Activated gamma-delta T cell treated with anti-CD3 and anti-CD28 coated beads, Interleukin-2, amount 50 U/mL, for 16 hours (primary cell): ENCODE data around the gene NOX3.

Experiments
- DNase-seq: peaks from one replicate; pipeline ENCODE4 v3.0.0-alpha.2; 2020; ENCODE audit warnings: low read depth

Gene NOX3

DNA sequence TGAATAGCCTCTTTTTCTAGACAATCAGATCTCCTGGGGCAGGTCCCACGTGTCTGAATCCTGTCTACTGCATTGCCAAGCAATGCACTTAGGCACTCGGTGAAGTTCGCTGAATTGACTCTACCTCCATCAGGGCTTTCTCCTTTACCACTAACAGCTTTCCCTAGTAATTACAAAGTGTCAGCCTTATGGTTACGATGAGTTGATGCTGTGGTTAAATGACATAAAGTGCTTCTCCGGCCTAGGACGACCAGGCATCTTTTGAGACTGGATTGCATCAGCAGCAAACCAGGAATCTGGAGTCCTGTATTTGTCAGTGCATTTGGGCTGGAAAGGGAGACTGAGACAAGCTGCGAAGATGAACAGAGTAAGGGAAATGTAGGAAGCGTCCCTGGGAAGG lies 21.5 kb downstream of the NOX3 start:
- no peak for DNase-seq

DNA sequence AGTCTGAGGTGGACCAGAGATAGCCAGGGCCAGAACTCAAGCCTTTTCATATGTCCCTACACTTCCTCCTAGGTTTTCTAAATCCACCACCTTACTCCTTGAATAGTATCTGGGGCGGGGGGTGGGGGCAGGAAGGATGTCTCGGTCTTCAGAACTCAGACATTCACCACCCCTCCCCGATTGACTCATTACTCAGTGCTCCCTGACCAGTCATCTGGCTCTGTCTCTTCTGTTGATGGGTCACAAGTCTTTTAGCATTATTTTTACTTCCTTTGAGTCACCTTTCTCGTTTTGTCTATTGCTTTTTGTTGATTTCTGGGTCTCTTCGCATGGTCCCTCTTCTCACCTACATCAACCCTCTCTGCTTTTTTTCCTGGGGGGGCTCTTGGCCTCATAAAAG lies 23.3 kb downstream of the NOX3 start:
- no peak for DNase-seq

DNA sequence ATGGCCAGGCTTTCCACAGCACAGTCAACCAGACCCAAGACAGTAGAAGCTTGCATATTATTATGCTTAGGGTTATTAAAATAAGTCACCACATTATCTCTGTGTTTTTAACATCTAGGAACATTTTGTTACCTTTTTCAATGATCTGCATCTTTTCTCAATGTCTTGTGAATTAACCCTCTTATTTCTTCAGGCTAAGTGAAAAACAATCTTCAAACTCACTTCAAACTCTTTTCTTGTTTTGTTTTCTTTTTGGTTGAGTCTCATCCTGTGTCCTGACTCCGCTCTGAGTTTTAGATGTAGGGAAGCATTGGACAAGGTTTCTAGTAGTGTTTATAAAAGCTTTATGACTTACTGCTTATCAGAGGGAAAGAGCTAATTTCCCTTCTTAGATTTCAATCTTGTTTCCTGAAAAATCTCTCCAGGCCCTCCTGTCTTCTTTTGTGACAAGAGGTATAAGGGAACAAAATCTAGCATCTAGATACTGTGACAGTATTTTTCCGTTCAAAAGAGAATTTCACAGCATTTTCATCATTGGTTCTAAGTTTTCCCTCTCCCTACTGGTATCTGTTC lies 26.2 kb downstream of the NOX3 start:
- DNase-seq, result no peak

DNA sequence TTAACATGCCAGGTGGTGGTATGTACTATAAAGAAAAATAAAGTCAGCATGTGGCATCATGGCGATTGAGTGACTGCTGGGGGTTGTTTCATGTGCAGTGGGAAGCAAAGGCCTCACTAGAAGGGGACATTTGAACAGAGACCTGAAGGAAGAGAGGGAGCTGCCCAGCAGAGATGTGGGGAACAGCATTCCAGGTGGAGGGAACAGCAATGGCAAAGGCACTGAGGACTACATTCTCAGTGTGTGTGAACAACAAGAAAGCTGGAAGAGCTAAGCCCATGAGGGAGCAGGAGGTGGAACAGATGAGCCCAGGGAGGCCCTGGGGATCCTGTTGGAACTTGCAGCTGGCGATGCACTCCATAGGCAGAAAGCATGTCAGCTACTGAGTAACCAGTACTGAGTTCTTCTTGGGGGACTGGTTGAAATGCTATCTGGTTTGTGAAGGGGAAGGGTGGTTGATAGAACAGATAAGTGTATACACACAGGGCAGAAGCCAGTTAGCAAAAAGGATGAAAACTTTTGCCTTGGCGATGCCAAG lies 29.2 kb downstream of the NOX3 start:
- DNase-seq, result no peak

DNA sequence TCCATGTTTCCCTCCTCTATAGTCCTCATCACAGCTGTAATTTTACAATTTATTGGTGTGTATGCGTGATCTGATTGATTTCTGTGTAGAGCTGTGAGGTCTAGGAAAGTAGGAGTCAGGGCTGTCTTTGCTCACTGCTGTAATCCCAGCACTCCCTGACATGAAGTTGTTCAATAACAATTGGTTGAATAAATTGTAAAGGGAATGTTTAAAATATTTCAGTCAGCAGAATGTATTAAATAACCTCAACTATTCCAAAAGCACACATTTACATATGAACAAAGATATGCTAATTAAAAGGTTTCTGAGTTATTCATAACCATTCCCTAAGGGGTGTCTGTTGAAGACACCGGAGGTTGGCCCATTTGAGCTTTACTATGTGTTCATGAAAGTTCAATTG lies 31.5 kb downstream of the NOX3 start:
- no peak for DNase-seq

DNA sequence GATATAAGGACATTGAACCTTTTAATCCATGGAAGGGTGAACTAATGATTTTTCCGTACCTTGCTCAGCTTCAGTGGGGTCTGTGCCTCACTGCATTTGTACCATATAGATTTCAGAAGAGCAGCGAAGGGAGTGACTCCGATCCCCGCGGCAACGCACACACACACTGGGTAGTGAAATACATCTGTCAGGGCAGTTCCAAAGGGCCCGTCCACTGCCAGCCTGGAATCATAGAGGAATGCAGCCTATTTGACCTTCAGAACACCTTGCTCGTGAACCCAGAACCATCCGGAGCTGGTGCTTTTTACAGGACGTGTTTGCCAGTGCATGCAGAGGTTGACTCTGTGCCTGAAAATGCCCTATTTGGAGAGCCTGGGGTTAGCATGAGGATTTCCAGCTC lies 33.0 kb downstream of the NOX3 start:
- DNase-seq, result no peak

DNA sequence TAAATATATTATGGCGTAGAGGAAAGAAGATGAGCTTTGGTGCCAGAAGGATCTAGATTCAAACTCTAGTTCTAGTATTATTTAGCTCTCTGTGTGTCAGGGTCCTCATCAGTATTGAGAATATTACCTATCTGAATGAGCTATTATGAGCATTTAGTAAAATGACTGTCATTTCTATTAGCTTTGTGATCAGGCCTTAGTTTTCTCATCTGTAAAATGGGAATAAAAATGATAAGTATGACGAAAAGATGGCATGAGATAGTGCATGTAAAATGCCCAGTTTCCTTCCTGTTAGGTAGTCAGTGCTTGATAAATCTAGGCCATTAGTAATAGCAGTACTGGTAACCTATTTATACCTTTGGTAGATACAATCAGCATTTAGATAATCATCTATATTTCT lies 35.1 kb downstream of the NOX3 start:
- DNase-seq, result no peak

DNA sequence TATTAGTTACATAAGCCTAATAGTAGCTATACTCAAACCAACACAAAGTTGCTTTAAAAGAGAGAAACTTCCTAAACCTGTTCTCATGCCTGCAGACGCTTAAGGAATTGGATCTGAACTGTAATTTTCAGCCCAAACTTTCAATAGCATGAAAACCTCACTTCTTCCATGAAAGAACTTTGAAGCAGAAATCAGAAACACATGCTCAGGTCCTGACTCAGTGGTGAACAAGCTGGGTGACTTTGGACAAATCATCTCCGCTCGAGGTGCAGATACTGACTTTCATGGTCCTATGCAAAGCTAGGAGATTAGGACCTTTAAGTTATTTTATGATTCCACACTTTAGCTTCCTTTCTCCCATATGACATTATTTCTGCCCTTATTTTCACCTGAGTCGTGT lies 36.5 kb downstream of the NOX3 start:
- DNase-seq, result no peak

DNA sequence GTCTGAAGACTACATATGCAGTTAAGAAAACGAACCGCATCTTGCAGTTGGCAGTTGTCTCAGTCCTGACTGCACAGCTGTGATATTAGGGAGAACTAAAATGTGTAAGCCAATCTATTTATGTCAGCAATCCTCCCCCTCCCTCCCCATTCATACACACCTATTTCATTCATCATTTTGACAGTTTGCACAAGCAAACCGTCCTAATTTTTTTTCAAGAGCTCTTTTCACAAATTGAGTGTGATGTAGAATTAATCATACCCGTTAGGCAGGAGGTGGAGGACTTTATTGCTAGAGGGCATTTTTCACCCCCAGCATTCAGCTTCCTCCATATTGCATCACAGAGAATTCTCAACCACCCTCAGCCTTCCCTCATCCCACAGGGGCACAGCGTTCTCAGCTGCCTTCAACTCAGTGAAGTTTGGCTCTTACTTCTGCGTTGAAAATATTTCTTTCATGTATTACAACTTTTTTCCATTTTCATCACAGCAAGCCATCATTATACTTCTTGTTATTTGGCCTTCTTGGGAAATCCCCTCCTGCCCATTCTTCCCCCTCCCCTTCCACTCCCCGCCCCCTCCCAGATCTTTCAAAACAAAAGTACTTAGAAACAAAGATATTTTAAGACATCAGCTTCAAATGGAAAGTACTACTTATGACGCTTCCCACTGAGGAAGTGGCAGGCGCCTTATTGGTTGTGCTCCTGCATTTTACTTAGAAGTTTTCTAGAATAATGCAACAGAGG lies 37.5 kb downstream of the NOX3 start:
- peak; percentile 42 for DNase-seq

DNA sequence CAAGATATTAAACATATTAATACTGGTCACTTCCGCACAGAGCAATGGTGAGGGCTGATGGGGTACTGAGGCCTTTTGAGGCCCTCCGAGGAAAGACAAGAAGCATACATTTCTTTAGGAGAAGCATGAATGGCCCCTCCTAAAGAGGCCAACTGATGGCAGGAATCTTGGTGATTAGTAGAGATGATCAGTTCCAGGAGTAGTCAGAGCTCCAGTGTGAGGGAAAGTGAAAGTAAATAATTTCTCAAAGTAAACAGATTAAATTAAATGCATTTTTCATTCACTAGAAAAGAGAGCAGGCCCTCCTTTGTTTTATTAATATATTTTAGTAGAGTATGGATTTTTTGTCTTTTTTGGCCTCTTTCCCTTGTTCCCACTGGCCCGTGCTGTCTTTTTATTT lies 38.2 kb downstream of the NOX3 start:
- DNase-seq, result no peak

DNA sequence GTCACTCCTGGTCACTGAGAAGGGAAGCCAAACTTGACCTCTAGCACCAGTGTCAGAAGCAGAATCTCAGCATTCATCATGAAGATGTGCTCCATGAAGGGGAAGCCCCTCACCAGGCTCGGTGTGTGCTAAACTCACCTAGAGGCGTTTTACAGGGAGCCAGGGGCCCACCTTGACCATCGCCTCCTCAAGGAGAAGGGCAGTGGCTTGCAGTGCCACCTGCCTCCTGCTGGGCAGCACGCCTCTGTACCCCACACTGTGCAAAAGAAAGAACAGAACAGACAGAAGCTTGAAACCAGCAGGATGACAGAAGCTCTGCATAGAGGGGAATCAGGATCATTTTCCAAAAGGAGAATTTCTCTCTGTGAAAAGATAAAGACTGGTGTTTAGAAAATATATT lies 39.7 kb downstream of the NOX3 start:
- DNase-seq, result no peak

DNA sequence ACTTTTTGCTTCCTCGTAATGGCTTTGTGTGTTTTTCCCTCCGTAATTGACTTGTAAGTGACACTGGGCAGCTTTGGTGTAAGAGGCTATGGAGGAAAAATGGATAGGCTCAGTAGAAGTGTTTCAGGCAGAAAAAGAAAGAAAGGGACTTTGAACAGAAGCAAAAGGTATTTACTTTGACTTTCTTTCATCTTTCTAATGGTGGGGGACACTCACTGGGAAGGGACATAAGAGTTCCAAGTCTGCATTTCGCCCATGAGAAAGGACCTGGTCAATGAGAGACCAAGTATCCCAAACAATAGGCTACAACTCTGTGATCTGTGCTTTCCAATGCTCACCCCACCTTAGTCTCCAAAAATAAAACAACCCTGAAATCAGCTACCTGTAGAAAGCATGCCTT lies 41.6 kb downstream of the NOX3 start:
- DNase-seq, result no peak

DNA sequence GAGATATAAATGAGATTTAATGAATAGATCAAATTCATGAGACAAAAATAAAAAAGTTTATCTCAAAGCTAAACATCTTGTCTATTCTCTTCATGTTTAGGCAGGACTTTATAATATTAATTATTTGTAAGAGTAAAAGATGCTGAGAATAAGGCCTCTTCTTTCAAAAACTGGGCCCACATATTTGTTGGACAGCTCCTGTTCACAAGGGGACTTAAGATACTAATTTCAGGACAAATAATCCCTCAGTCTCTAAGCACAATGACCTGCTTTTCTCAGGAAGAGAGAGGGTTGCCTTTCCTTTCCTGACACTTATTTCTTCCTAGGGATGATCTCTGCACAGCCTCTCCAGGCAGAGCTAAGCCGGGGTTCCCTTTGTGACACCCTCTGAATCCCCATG lies 43.3 kb downstream of the NOX3 start:
- no peak for DNase-seq

DNA sequence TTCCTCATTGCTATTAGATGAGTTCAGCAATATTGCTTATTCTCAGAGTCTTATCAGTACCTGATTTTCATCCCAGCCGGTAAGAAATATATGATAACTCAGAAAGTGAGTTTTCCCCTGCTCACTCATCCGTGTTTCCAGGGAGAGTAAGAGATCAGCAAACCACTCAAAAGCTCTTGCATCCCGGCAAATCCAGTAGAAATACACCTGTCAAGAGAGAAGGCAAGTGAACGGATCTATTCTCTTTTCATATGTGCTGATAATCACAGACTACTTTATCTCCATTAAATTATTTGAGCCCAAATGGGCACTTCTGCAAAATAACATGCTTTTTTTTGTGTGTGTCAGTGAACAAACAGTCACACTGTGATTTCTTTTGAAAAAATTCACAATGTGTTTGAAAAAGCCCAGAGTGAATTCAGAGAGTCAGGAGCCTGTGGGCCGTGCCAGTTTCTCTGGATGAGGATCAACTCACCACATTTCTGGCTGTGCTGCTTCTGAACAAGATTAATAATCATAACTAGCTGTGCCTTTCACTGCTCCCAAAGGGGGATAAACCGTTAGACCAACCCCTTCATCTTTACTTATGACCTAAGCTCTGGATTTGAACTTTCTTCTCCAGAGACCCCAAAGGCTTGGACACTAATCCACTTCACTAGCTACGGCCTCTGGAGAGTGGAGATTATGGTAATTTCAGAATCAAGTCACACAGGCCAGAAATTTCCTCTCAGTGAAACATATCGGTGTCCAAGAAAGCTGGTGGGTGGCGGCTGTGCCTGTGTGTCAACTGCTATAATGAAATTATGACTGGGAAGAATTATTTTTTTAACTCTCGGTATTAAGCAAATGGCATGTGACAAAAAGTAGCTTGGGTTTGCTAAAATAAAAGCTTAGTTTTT lies 44.2 kb downstream of the NOX3 start:
- DNase-seq, result no peak

DNA sequence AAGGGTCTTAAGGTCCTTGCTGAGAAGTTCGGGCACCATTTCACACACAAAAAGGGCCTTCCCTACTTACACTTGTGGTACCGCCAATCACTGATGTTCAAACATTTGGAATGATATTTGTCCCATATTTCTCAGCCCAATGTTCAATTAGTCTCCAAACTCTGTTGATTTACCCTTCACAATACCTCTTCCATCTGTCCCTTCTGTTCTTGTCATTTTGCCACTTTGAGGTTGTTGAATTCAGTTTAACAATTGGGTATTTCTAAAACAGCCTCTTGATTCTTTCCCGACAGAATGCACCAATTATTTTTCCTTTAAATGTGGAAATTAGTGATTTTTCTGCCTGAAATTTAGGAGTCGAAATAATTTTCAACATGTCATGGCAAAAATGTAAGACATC lies 46.2 kb downstream of the NOX3 start:
- DNase-seq, result no peak

DNA sequence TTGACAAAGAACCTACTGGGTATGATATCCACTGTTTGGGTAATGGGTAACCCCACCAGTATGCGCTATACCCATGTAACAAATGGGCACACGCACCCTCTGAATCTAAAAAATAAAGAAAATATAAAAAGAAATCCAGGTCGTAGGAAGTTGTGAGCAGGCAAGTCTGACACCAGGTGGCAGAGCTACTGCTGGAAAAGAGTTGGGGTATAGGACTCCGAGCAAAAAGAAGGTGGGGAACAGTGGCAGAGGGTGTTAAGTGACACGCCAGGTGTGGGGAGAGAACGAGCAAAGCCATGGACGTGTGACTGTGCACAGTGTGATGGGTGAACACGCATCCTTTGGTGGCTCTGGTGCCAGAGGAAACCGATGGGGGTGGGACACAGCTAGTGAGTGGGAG lies 46.7 kb downstream of the NOX3 start:
- DNase-seq, result no peak

DNA sequence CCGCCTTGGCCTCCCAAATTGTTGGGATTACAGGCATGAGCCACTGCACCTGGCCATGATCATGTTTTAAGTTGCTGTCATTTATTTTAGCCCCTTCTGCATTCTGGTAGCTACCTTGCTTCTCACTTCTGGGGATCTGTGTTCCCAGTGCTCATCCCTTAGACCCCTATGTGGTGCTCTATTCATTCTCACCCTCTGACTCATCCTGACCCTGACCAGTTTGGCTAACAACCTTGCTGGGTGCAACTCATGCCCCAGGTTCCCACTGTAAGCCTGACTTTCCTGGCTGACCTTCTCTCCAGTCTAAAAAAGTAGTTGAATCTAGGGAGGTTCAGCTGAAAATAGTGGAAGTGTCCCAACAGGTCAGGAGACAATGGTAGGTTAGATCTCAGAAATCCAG lies 47.4 kb downstream of the NOX3 start:
- no peak for DNase-seq

DNA sequence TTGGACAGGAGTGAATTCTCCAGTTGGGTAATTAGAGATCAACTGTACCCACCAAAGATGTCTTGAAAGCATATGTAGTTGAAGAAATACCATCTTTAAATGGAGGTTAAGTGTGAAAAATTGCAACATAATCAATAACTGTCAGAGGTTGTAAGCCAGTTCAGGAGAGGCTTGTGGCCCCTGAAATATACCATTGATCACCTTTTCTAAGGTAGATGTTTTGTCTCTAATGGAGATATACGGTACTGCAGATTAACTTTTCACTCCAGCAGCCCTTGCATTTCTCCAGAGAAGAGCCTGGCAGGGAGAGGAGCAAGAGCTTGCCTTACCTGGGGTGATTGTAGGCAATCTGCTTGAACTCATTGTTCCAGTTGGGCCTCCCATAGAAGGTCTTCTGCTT lies 48.8 kb downstream of the NOX3 start:
- DNase-seq, result no peak

DNA sequence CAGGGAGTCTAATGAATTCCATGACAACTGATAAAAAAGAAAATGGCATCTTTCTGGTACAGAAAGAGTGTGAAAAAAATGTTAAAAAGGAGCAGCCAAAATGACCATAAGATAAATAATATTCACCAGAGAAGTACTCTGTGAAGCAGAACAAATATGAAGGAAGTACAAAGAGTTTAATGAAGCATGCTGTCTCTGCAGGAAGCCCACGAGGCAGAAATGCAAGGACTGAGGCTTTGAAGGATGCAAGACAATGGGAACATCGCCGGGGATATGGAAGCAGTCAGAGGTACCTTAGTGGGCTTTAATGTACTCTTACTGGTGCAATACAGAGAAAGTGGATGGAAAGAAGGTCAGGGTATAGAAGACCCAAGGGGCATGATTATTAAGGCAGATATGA lies 50.7 kb downstream of the NOX3 start:
- DNase-seq, result no peak

DNA sequence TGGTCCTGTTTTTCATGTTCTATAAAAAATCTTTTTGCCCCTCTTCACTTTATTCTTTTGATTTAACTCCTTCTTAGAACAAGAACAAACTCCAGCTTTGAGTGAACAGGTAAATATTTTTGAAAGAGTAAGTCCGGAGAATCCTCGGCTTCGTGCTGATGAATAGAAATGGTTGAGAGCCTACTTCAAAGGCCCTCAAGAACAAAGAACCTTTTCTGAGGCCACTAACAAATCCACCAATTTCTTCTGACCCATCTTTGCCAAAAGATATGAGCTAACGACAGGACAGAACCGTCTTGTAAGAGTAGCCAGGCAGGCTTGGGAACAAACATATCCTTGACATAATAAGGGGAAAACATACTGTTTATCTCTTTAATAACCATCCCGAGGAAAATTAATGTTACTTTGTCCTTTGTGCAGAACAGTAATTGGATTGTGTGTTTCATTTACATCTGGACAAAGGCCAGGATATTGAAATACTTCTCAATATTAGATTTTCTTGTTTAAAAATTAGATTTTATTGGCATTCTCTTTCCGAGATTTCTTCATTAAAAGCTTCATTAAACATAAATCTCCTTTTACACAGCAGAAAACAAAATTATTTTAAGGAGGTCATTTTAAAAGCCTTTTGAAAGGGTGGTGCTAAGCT lies 52.9 kb downstream of the NOX3 start:
- no peak for DNase-seq

DNA sequence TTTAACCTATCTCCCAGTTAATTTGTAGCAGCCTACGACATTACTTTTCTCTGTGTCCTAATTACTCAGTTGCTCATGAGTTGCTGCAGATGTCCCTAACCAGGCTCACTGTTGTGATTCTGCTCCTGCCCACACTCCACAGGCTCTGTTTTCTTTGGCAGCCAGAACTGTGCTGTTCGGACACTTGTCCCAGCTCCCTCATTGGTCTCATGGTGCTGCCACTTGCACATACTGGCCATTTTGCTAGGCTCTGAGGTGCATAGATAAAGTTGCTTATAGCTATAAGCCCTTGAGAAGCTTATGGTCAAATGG lies 55.0 kb downstream of the NOX3 start:
- no peak for DNase-seq

DNA sequence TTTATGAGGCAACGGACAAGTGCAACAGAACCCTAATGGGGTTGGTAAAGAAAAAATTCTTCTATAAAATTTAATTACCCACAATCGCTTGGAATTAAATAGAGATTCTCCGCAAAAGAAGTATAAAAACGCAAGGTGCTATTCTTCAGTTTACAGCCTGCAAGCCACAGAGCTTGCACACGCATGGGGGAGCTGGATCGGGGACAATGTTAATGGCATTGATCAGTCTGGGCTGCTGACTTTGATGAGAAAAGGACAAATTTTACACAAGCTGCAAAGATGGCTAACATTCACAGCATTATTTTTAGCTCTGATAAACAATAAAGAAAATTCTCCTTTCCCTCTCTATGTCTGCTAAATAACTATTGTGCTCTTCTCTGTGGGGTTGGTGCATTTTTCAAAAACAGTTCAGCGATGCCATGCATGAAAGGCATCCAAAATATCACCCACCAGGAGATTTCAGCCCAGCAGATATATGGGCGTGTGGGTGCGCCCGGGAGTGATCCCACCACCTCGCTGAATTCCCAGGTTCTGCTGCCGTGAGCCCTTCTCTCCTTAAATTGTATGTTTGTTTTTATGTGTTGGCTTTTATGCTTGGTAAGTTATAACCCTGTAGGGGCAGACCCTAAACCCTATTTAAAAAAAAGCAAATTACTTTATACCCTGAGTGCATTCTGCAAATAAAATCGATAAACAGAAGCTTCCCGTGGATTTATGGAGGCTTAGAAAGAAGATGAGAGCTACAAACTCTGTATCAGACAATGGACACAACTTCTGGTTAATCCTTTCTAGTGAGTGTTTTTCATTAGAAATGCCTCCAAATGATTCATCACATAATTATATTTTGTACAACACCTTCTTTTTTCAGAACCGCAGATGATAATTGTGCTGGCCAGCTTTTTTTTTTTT lies 55.6 kb downstream of the NOX3 start:
- DNase-seq, result no peak
